HEK293T (cell line): ENCODE data around the gene FDXACB1.

Experiments
- ARNT ChIP-seq: fragments of 450-650 bp; IDR thresholded peaks from 2 replicates; pipeline ENCODE4 v1.6.1; 2017; ENCODE audit warnings: mild to moderate bottlenecking
- BHLHE40 ChIP-seq: fragments of 450-650 bp; IDR thresholded peaks from 2 replicates; pipeline ENCODE4 v1.6.1; 2016; ENCODE audit warnings: mild to moderate bottlenecking, moderate library complexity, borderline replicate concordance
- ELF4 ChIP-seq: fragments of 450-650 bp; IDR thresholded peaks from 2 replicates; pipeline ENCODE4 v1.6.1; 2017; ENCODE audit warnings: antibody characterized with exemption
- FOXK2 ChIP-seq: fragments of 450-650 bp; IDR thresholded peaks from 2 replicates; pipeline ENCODE4 v1.6.1; 2016; ENCODE audit warnings: mild to moderate bottlenecking
- SP1 ChIP-seq: fragments of 450-650 bp; IDR thresholded peaks from 2 replicates; pipeline ENCODE4 v1.6.1; 2017

GRCh38 chr11:111878849-111879636 lies at the start of gene FDXACB1, which contains the start of gene CFAP68:
- no peak for TF ChIP-seq SP1
- TF ChIP-seq BHLHE40: no peak
- no peak for TF ChIP-seq FOXK2
- no peak for TF ChIP-seq ELF4
- TF ChIP-seq ARNT: no peak
